ENCODE results near the gene ARGLU1. TPM values are rescaled to one million over a fixed set of nuclear protein-coding genes. Genes with fewer than 3 reads are reported as not detected.
A peak's percentile ranks its signal among the peaks of the same experiment; 100 is the strongest.

Gene ARGLU1
- polyA plus RNA-seq, 1 donor (not counting 4 experiments of a cell fraction or from before 2014, with no cell fraction given): 96.8 TPM

DNA sequence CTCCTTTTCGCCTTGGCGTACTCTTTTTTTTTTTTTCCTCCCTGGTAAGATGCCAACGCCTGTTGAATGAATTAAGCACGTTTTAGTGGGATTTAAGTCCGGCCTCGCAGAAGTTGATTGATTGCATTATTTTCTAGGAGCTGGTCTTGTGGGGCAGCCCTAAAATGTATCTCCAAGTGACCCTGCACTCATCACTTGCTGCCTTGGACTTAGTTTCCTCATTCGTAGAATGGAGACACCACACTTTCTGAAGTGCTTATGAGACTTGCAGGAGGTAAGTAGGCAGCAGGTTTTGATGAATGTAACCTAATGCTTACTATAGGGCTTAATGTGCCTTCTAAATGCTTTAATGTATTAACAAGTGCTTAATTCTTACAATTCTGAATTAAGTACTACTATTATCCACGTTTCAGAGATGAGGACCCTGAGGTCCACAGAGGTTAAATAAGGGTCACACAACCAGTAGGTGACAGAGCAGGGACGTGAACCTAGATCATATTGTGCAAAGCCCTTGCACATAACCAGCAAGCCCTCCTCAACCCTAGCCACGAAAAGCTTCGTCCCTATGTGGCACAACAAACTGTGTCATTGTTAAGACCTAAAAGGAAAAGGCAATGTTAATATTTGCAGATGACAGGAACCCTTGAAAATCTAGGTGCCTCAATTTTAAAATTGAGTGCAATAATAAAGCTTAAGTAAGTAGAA lies 514 bp upstream of the ARGLU1 start:
- peak overlapping the region; percentile 79 to 97 (median 80) for H3K4me3 ChIP-seq (ENCODE audit: control insufficient read depth in 2 of 3, extremely low read depth in 1 of 3, insufficient read depth in 2 of 3, low read depth in 1 of 3, low read length in 3 of 3)
- peak overlapping the region; percentile 92 for H3K9ac ChIP-seq (ENCODE audit: control insufficient read depth, extremely low read depth, insufficient read depth, low read length)
- FAIRE-seq (no peak), DNase-seq (ENCODE audit: low read depth, low spot score) (no peak)
- peak overlapping the region; percentile 95 for H3K4me2 ChIP-seq (ENCODE audit: control insufficient read depth, extremely low read depth, insufficient read depth, low read depth, low read length)
- peak overlapping the region; percentile 89 for H3K27ac ChIP-seq (ENCODE audit: control insufficient read depth, insufficient read depth, low read length)
- dilution Hi-C loops (cut with MboI; ENCODE audit: extremely low pct_ligation_motif_present, low sequenced_read_pairs): no loop called here
- peaks cover 28% of the 10 kb centered on the region for H4K20me1 ChIP-seq (ENCODE audit: control insufficient read depth, extremely low read depth, insufficient read depth, low read length)
- H2AFZ ChIP-seq (ENCODE audit: control insufficient read depth, low read length): peak overlapping the region; percentile 93
- H3K79me2 ChIP-seq (ENCODE audit: control insufficient read depth, insufficient read depth, low read length): peaks cover 46% of the 10 kb centered on the region
- peaks cover 36% of the 10 kb centered on the region for H3K4me1 ChIP-seq (ENCODE audit: control insufficient read depth, extremely low read depth, insufficient read depth, low read length)
- H3K36me3 ChIP-seq (ENCODE audit: control insufficient read depth in 2 of 2, extremely low read depth in 1 of 2, insufficient read depth in 2 of 2, low read length in 2 of 2): no peaks in the 10 kb centered on the region
- H3K27me3 ChIP-seq (ENCODE audit: control insufficient read depth, extremely low read depth, insufficient read depth, low read length): no peaks in the 10 kb centered on the region
- H3K9me3 ChIP-seq (ENCODE audit: control insufficient read depth, low read depth, low read length): no peaks in the 10 kb centered on the region
- TF ChIP-seq, protein P1, sequence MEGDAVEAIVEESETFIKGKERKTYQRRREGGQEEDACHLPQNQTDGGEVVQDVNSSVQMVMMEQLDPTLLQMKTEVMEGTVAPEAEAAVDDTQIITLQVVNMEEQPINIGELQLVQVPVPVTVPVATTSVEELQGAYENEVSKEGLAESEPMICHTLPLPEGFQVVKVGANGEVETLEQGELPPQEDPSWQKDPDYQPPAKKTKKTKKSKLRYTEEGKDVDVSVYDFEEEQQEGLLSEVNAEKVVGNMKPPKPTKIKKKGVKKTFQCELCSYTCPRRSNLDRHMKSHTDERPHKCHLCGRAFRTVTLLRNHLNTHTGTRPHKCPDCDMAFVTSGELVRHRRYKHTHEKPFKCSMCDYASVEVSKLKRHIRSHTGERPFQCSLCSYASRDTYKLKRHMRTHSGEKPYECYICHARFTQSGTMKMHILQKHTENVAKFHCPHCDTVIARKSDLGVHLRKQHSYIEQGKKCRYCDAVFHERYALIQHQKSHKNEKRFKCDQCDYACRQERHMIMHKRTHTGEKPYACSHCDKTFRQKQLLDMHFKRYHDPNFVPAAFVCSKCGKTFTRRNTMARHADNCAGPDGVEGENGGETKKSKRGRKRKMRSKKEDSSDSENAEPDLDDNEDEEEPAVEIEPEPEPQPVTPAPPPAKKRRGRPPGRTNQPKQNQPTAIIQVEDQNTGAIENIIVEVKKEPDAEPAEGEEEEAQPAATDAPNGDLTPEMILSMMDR (optimal IDR thresholded peaks at IDR 0.05 in 1 of 3, IDR thresholded peaks at IDR 0.05 in 1 of 3, conservative IDR thresholded peaks at IDR 0.05 in 1 of 3; ENCODE audit: extremely low read depth in 1 of 3, insufficient read depth in 2 of 3, low read length in 3 of 3): no peak
- no peak for TF ChIP-seq EZH2 (IDR thresholded peaks at IDR 0.05; ENCODE audit: low read length)
- H3K9me1 ChIP-seq (ENCODE audit: control insufficient read depth, extremely low read depth, insufficient read depth, low read length): peaks cover 4% of the 10 kb centered on the region

- dilution Hi-C loops (cut with MboI; ENCODE audit: extremely low pct_ligation_motif_present, low sequenced_read_pairs): no loop called here
- Histone ChIP-seq H3K27me3 (ENCODE audit: control insufficient read depth, extremely low read depth, insufficient read depth, low read length) (no peaks in the 10 kb centered on the region), H3K27ac (ENCODE audit: control insufficient read depth, insufficient read depth, low read length) (peak overlapping the region; percentile 89), H3K4me3 (ENCODE audit: control insufficient read depth in 2 of 3, extremely low read depth in 1 of 3, insufficient read depth in 2 of 3, low read depth in 1 of 3, low read length in 3 of 3) (peak overlapping the region; percentile 79 to 97 (median 80)), H3K9me1 (ENCODE audit: control insufficient read depth, extremely low read depth, insufficient read depth, low read length) (peaks cover 4% of the 10 kb centered on the region), H2AFZ (ENCODE audit: control insufficient read depth, low read length) (no peak overlapping the region), H3K9me3 (ENCODE audit: control insufficient read depth, low read depth, low read length) (no peaks in the 10 kb centered on the region), H3K36me3 (ENCODE audit: control insufficient read depth in 2 of 2, extremely low read depth in 1 of 2, insufficient read depth in 2 of 2, low read length in 2 of 2) (no peaks in the 10 kb centered on the region), H3K9ac (ENCODE audit: control insufficient read depth, extremely low read depth, insufficient read depth, low read length) (peak overlapping the region; percentile 92), H3K4me2 (ENCODE audit: control insufficient read depth, extremely low read depth, insufficient read depth, low read depth, low read length) (peak overlapping the region; percentile 84), H4K20me1 (ENCODE audit: control insufficient read depth, extremely low read depth, insufficient read depth, low read length) (peaks cover 36% of the 10 kb centered on the region), H3K4me1 (ENCODE audit: control insufficient read depth, extremely low read depth, insufficient read depth, low read length) (peaks cover 36% of the 10 kb centered on the region), H3K79me2 (ENCODE audit: control insufficient read depth, insufficient read depth, low read length) (peaks cover 61% of the 10 kb centered on the region)
- FAIRE-seq (no peak), DNase-seq (ENCODE audit: low read depth, low spot score) (no peak)
- TF ChIP-seq, protein P1 (optimal IDR thresholded peaks at IDR 0.05 in 1 of 3, IDR thresholded peaks at IDR 0.05 in 1 of 3, conservative IDR thresholded peaks at IDR 0.05 in 1 of 3; ENCODE audit: extremely low read depth in 1 of 3, insufficient read depth in 2 of 3, low read length in 3 of 3): no peak
- TF ChIP-seq EZH2 (IDR thresholded peaks at IDR 0.05; ENCODE audit: low read length): no peak
Measured at GRCh38 chr13:106566641-106567473, 1.1 kb downstream of the ARGLU1 start.
